B cell (primary cell): ENCODE data around the gene ASCC2.

Experiments
- EZH2 ChIP-seq: IDR thresholded peaks from 2 replicates; pipeline ENCODE4 v1.6.1; 2012; ENCODE audit warnings: borderline replicate concordance, low read depth, mild to moderate bottlenecking, moderate library complexity, low read length; ENCODE audit not compliant: insufficient read depth, poor library complexity, severe bottlenecking
- TF ChIP-seq, protein P1 (sequence below): fragments of 200-600 bp; IDR thresholded peaks from one replicate; pipeline ENCODE4 v1.8.0; 2022; ENCODE audit warnings: antibody characterized with exemption, mild to moderate bottlenecking

DNA sequence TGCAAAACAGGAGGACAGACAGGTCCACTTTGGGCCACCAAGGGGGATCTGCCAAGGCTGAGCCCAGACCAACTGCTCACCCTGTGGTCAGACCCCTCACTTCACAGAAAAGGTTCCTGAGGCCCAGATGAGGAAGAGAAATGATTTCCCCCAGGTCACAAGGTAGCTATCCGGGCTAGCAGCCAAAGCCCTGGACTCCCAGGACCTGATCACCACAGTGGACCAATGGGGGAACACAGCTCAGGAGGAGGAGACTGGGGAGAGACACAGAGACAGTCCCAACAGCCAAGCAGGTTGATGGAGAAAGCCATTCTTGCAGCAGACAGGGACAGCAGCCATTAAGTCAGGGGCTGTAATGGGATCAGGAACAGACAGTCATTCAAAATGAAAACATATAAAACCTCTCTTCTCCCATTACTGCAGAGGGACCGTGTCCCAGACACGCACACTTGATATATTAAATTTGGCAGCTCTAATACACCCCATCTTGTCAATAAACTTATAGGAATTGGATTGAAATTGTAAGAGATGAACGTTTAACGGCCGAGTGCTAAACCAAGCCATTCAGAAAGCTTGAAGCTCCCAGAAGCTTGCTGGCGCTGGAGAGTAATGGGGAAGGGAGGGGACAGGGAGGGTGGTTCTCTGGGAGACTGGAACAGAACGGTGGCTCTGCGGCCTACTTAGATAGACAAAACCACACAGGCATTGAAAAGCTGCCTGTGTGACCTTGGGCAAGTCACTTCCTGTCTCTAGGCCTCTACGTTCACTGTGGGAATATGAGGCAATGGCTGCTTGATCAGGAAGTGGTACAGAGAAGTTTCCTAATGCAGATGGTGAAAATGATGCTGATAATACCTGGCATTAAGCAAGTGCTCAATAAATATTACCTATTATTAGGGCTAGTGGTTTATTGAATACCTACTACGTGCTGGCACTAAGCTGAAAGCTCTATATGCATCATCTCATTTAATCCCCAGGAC, 87.2 kb downstream of the ASCC2 start:
- TF ChIP-seq, protein P1, sequence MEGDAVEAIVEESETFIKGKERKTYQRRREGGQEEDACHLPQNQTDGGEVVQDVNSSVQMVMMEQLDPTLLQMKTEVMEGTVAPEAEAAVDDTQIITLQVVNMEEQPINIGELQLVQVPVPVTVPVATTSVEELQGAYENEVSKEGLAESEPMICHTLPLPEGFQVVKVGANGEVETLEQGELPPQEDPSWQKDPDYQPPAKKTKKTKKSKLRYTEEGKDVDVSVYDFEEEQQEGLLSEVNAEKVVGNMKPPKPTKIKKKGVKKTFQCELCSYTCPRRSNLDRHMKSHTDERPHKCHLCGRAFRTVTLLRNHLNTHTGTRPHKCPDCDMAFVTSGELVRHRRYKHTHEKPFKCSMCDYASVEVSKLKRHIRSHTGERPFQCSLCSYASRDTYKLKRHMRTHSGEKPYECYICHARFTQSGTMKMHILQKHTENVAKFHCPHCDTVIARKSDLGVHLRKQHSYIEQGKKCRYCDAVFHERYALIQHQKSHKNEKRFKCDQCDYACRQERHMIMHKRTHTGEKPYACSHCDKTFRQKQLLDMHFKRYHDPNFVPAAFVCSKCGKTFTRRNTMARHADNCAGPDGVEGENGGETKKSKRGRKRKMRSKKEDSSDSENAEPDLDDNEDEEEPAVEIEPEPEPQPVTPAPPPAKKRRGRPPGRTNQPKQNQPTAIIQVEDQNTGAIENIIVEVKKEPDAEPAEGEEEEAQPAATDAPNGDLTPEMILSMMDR = no peak
- TF ChIP-seq EZH2 = no peak
